Placental pericyte (primary cell): ENCODE results near the gene ASTN2. TPM values are rescaled to one million over a fixed set of nuclear protein-coding genes. Genes with fewer than 3 reads are reported as not detected.

Experiments used
- small RNA-seq: library from RNA; depleted of rRNA; stranded (forward); fragments of <200 nt; gene quantifications from one replicate; pipeline ENCODE3, GENCODE V24; 2012; ENCODE audit warnings: low replicate concordance
- total RNA-seq: library from RNA; depleted of rRNA; stranded (reverse); fragments of >200 nt; gene quantifications from 2 replicates; pipeline ENCODE4 v1.2.3, GENCODE V29; 2012

ASTN2 gene
- 3.9 and 6.4 TPM in 2 replicates for total RNA-seq

GRCh38 chr9:117414906-117415331 is at the start of gene ASTN2:
ASTN2 (minus strand) TSS chr9:117415057; CDS start chr9:117414938, 119 bp downstream.

GRCh38 chr9:116687074-116687753 is 727.6 kb downstream of the ASTN2 start, which contains the start of gene TRIM32:
TRIM32 (plus strand) TSS chr9:116687305; CDS start chr9:116697743, 10,438 bp downstream.

Small RNA genes lying within 50 kb of the gene (small RNA-seq; reads per million reads assigned to genes)
- 0.10 reads per million for gene SNORA70C
